Stimulated activated CD8-positive, alpha-beta memory T cell treated with anti-CD3 and anti-CD28 coated beads, Interleukin-7, amount 100 ng/mL, for 24 hours (primary cell): ENCODE results near the gene GRID2.
"Not testable (repeated sequence)": the region's sequence is repeated elsewhere in the genome, so short reads cannot be mapped to it uniquely, and the experiment has no call there.

ENCODE experiments used
- DNase-seq: peaks from one replicate; pipeline ENCODE4 v3.0.0-alpha.2; 2020; ENCODE audit warnings: low read depth

GRID2 gene

DNA sequence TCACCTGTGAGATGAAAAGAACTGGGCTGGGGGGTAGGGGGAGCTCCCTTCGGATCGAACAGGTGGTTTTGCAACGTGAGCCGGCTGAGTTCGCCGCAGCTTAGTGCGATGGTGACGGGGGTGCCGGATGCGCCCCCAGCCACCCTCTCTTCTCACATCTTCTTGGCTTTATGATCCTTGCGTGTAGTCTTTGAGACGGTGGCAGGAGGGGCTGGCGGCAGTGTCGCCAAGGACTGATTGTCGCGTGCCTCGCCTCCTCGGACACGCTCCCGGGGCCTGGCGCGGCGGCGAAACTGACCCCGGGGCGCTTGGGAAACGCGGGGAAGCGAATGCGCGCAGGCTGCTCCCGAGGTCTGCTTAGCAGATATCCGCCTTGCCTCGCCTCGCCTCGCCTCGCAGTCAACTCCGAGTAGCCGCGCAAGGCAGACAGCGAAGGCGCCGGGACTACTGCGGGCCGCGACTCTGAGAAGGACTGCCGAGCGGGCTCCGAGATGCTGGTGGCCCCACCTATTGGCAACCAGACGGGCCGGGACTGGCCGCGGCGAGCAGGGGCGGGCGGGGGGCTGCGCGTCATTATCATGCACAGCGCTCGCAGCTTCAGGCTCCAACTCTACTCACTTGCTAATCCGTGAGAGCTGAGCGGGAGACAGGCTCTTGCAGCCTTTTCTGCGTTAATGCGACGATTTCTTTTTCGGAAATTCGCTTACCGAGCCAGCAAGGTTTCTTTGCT lies 1.5 kb downstream of the GRID2 start:
- DNase-seq = no peak

DNA sequence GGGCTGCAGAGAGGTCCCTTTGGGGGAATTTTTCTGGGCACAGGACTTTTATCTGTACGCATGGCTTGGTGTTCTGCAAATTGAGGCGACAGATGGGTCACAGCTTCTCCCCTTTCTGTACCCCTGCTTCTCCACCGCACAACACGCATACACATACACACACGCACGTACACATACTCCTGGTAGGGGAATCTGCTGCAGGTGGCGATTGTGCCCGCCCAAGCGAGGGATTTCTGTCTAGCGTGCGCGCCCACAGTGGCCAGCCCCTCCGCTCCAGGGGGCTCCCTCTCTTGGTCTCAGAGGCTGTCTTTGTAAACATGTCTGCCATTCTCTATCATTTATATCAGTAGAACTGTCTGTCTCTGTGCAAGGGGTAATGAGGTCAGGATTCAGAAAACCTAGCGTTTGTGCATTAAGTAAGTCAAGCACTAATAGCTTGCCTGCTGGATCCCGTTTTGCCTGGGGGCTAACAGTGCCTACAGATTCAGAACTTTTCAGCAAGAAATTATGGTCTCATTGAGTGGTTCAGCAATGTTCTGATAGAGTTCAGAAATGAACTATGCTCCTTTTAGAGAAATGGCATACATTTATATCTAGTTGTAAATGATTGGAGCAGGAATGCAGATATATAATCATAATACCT lies 2.2 kb downstream of the GRID2 start:
- DNase-seq = no peak

DNA sequence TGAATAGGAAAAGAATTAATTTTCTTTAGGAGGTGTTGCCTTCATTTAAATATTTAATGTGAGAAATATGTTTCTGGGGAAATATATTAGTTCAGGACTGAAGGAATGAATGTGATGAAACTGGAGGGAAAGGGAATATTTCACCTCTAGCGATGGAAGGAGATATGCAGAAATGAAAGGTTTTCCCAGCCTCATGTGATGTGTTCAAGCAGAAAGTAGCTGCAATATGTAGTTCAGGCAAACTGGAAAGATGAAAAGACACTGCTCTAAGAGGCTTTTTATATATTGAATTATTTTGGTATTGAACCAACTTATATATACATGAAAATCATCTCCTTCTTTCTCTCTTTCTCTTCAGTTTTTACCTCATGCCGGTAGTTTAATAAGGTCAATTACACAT lies 3.4 kb downstream of the GRID2 start:
- DNase-seq = no peak

DNA sequence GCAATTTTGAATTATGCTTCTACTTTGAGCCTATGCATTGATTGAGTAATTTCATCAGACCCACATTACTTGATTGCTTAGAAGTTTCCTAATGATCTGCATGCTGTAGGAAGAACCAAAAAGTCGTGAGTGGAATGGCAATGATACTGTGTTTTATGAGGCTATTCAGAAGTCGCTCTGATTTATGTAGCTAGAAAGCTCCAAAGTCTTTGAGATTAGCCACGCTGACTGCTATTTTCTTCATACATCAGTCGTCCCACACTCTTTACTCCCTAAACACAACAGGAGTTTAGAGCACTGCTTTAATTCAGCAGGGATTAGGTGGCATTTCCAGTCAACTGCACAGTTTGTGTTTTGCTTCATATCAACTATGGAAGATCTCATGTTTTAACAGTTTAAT lies 4.1 kb downstream of the GRID2 start:
- DNase-seq = no peak

DNA sequence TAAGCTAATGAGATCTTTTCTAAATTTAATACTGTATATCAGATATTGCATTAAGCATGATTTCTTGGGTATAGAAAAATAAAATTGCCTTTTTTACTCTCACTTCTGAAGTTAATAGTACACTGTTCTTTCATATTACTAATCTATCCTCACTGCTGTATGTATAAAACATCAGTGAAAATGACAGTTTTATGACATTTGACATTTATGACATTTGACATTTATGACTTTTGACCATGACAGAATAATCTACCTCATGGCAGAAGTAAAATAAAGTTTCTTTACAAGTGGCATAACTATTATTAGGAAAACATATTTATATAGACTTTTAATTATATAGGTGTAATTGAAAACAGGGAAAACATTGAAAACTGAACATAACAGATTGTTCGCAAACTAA lies 13.3 kb downstream of the GRID2 start:
- DNase-seq = no peak

DNA sequence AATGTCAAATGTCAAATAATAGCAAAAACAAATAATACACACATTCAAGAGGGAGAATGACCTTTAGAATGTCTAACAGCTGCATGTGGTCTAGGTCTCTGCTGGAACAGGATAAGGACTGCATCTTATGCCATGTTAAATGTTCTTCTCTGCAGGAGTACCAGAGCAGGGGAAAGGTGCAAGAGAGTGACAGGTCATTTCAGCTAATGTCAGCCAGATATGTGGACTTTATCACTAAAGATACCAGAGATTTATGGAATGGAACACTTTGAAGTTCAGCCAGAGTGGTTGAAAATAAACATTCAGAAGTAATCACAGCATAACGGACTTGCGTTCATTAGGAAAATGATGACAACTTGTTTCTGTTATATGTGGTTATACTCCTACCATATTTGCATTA lies 24.3 kb downstream of the GRID2 start:
- DNase-seq = no peak

DNA sequence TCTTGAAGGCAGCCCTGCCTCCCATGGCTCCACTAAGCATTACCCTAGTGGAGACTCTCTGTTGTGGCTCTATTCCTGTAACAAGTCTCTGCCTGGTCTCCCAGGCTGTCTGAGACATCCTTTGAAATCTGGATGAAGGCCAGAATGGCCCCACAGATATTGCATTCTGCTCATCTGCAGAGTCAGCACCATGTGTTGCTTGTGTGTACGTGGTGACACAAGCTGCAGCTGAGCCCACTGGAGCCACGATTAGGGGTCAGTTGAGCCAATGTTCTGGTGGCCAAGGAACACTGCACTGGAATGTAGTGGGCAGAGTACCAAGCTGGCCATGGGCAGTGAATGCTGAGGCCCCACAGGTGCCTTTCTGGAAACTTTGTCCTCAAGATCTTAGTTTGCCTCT lies 29.2 kb downstream of the GRID2 start:
- DNase-seq = no peak

DNA sequence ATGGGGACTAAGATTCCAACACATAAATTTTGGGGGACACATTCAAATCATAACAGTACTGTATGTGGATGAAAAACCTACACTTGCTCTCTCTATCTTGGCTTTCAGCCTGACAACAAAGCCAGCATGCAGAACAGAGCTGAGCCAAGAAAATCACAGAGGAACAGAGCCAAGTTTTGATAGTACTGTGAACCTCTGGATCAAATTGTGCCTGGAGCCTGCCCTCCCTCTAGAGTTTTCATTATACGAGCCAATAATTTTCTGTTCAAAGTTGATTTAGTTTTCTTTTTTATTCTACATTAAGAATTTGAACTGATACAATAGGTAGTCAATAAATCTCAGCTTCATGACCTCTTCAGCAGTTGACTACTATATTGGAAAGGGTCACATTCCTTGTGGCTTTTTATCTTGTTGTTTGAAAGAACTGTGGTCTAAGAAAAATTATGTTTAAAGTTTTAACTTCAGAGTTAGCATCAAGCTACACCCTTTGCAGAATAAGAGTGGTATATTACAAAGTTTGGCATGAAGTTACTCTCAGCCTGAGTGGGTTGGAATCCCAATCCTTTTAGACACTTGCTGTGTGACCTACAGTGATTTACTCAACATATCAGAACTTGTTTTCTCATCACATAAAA lies 31.1 kb downstream of the GRID2 start:
- DNase-seq = no peak

DNA sequence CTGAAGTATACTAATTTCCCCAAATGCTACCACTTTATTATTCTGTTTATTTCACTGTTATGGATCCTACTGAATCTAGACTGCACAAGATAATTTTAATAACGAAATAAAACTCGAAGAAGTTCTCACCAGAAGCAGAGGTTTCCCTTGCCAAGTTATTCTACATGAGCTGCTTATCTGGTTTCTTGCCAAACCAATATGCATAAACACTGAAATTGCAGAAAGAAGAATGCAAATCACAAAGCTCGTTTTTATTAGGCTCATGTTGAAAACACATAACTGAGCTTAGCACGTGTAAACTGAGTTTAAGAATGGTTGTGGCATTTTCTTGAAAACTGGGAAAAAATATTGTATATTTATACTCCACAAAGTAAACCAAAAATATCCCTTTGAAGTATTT lies 35.9 kb downstream of the GRID2 start:
- no peak for DNase-seq

DNA sequence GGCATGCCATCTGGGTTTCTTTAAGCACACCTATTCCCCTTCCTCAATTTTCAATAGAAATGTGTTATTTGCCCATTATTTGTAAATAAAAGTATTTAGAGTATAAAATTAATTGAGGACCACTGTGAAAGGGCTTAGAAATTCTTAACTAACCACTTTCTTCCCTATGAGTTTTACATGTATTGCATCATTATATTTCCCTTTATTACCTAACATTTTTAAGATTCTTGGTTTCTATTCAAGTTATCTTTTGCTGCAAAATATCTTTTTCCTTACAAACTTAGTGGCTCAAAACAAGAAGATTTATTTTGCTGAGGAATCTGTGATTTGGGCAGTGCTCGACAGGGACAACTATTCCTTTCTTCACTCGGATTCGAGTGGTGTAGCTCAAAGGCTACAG lies 40.5 kb downstream of the GRID2 start:
- DNase-seq = no peak

DNA sequence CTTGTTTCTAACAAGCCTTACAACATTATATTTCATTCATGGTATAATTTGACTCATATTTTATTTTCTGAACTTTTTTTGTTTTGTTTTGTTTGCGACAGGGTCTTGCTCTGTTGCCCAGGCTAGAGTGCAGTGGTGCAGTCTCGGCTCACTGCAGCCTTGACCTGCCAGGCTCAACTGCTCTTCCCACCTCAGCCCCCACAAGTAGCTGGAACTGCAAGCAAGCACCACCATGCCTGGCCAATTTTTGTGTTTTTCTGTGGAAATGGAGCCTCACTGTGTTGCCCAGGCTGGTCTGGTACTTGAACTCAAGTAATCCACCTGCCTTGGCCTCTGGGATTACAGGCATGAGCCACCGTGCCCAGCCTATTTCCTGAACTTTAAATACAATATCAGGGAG lies 42.5 kb downstream of the GRID2 start:
- DNase-seq = no peak

DNA sequence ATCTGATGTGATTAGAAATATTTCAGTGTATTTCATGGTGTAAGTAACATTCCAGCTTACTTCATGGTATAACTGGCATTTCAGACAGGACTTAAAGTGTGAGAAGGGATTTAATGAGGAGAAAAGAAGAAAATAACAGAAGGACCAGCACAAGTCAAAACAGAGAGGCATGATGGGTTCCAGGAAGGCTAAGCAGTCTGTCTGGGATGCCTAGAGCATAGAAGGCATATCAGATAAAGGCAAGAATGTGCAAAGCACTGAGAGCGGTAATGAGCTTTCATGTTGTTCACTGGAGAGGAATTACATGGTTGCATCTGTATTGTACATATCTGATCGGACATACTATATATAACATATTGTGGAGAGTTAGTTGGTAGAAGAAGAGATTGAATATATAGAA lies 54.2 kb downstream of the GRID2 start:
- DNase-seq = no peak

DNA sequence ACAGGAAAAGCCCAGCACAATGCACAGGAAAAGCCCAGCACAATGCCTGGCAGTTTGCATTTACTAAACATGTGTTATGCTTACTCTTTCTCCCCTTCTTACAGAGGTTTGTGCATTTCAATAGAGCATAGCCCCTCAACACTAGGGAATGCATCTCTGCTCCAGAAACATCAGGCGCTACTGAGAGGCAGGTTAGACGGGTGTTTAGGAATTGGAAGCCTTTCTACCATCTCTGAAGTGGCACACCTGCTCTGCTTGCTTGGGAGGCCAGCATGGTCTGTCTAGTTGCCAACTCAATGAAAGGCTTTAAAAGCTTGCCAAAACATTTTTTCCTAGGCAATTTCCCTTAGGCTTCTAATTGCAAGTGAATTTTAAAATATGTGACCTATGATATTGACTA lies 55.7 kb downstream of the GRID2 start:
- no peak for DNase-seq

DNA sequence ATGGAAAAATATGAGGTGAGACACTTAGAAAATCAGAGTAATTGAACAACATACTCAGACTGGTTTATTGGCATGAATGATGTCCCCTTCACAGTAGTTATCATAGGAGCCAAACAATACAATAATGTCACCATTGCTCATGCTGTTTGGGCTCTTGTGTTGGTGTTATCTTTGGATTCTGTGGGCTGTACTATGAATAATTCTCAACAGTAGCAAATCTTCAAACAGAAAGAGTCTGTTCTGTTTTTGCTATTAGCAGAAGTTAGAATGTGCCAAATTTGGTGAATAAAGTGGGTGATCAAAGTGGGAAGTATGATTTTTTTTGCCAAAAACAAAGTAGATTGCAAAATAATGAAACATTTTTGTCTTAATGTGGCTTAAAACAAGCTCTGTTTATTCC lies 58.3 kb downstream of the GRID2 start:
- DNase-seq = no peak

DNA sequence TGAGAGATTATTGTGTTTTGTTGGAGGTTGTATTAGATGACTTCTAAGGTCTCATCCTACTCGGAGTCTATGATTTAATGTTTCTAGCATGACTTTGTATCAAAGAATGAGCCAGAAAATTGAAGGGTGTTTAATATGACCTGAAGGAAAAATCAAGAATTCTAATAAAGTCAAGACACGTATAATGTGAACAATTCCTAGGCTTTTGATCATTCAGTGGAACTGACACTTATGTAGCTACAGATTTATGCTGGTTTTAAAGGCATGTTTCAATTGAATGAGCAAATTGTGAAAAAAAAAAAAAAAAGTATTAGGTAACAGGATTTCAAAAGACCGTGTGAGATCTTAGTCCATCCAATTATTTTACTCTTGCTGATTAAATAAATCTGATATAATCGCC lies 64.9 kb downstream of the GRID2 start:
- no peak for DNase-seq

DNA sequence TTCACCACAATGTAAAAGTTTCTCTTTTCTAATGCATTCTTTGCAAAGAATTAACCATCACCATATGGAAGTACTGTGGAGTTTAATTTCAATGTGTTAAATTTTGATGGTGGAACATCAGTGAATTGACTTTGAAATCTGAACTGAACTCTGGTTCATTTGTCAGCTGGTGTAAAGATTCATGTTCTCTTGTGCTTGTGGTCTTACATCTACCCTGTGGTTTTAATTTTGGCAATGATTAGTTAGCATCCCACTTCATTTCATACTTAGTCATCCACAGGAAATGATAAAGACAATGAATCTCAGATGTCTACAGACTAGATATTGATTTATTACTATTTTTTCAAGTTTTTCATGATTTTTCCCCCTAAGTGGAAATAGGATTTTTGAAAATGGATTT lies 77.8 kb downstream of the GRID2 start:
- no peak for DNase-seq

DNA sequence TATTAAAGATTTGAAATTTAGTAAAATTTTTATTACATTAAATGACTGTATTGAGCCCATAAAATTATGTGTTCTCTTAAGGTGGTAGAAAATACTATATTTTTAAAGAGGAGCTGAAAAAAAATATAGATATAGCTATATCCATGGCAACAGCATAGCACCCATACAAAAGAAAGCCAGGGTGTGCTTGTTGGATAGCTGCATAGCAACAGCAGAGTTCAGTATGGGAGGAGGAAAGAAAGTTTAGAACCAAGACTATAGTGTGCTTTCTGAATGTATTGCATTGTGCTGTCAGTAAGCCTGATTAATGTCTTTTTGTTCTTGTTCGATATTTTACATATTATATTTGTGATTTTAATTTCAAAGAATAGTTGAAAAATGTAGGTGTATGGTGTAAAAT lies 78.4 kb downstream of the GRID2 start:
- DNase-seq = no peak

DNA sequence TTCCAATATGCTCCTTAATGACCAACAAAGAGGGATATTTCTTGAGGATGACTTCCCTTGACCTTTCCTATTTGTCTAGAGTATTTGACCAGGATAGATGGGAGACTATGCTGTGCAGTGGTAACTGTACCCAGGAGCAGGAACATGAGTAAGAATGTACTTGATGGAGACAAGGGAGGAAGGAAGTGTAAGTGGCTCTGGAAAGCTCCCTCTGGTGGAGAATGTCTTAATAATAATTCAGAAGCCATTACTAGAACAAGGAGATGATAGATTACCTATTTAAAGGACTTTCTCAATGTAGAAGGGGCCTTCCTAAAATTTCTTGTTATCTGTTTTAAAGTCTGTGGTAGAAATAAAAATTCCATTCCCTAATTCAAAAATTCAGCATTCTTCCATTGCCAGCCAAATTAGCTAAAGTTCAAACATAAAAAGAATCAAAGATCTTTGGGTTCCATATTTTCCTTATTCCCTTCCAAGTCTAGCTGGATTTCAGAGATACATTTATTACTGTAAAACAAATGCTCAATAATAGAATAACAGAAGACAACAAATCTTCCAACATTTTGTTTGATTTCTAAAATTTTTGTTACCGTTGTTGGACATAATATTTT lies 83.8 kb downstream of the GRID2 start:
- no peak for DNase-seq

DNA sequence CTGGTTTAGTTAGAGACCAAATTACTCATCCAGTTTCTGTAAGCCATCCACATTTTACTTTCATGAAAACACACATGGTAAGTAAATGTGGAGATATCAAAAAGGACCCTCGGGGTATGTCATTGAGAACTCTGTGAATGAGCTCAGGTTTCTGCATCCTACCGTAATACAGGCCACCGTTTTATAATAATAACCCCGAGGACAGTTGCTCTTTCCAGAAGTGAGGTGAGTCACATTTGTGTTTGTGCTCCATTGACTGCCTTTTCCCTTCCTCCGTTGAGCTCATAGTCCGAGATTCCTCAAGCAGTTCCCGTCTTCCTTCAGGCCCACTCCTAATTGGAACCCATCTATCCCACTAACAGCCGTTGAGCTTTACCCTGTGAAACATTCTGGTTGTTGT lies 95.3 kb downstream of the GRID2 start:
- DNase-seq = no peak

DNA sequence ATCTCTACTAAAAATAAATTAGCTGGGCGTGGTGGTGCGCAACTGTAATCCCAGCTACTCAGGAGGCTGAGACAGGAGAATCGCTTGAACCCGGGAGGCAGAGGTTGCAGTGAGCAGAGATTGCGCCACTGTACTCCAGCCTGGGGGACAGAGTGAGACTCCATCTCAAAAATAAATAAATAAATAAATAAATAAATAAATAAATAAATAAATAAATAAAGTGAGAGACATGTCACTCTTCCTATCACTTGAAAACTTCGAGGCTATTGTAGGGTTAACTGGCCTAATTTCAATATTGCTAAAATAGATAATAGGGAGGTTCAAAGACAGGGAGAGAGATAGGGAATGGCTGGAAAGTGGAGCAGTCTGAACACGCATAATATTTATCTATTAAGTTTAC lies 99.8 kb downstream of the GRID2 start:
- DNase-seq = not testable (repeated sequence)

DNA sequence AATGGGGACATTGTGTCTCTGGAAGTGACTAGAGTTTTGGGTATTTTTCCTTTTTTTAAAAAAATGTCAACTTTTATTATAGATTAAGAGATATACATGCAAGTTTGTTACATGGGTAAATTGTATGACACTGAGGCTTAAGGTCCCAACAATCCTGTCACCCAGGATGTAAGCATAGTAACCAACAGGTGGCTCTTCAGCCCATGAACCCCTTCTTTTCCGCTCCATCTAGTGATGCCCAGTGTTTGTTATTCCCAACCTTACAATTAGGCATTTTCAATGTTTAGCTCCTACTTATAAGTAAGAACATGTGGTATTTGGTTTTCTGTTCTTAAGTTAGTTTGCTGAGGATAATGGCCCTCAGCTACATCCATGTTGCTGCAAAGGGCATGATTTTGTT lies 102.7 kb downstream of the GRID2 start:
- no peak for DNase-seq

DNA sequence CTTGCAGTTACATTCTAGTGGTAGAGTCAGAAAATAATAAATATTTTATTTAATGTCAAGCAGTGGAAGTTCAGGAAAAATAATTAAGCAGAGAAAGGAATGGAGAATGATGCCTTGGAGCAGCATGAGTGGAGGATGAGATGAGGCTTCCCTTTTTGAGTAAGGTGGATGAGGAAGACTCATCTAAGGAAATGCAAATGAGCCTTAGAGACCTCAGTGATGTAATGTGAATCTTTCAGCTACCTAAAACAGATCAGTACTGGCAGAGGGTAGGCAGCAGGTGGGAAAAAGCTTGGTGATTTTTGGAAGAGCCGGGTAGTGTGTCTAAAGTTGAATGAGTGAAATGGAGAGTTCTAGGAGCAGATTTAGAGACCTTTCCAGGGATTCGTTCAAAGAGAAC lies 118.2 kb downstream of the GRID2 start:
- no peak for DNase-seq

DNA sequence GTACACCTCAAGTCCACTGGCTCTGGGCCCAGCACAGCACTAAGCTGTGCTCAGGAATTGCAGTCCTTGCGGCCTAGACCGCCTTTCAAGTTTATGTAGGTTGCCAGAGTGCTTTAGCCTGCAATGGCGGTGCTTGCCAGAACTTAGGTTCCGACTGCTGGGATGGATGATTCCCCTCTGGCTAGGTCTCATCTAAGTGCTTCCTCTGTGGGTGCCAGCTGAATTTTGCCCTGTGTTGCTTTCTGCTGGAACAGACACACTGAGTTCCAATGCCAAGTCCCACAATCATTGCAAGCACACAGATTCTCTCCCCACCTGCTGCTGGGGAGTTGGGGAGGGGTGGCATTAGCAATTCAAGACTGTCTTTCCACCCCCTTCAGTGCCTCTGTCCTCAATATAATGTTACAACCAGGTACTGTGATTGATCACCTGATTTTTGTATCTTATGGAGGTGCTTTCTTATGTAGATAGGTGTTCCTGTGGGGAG lies 129.5 kb downstream of the GRID2 start:
- no peak for DNase-seq
